GM10266 (cell line): ENCODE results near the gene MUC2.

Source experiments
- DNase-seq: peaks from one replicate; pipeline ENCODE4 v3.0.0; 2012; ENCODE audit errors: extremely low spot score
- TF ChIP-seq, protein P1 (sequence below): IDR thresholded peaks from 2 replicates; pipeline ENCODE4 v1.5.1; 2012; ENCODE audit warnings: mild to moderate bottlenecking, low read depth; ENCODE audit not compliant: control insufficient read depth, insufficient read depth; ENCODE audit errors: missing control alignments

Gene MUC2

DNA sequence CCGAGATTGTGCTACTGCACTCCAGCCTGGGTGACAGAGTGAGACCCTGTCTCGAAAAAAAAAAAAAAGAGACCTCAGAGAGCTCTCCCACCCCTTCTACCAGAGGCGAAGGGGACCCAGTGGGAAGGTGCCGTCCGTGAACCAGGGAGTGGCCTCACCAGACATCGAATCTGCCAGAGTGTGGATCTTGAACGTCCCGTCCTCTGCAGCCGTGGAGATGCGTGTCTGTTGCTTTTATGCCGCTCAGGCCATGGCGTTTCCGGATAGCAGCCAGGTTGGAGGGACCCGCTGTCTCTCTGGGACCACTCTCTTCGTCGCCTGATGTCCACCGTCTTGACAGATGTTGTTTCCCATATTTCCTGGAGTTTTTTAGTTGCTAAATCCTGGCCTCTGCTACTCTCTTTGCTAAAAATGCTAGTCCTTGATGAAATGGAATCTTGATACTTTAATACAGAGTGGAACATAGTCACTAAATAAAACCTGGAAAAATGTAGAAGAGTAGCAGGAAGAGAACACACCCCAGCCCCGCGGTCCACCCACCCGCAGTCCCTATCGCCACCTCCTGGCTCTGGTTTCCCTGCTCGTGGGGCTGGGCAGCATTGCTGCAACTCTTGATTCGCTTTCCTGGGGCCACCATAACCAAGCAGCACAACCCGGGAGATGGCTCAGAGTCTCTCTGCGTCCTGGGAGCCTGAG, 26.2 kb upstream of the MUC2 start:
- no peak for DNase-seq

DNA sequence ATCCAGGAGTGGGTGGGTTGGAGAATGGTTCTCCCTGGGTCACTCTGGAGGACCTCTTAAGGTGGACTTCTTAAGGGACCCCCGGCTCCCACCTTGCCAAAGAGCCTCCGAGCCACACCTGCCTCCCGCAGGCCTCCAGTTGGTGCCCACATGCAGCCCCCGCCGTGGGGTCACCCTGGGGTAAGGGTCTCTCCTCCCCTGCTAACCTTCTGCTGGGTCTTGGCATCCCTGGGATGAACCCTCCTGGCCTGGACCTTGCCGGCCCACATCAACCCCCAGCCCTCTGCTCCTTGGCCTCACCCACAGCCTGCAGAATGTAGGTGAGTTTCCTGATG, 25.6 kb upstream of the MUC2 start:
- TF ChIP-seq, protein P1, sequence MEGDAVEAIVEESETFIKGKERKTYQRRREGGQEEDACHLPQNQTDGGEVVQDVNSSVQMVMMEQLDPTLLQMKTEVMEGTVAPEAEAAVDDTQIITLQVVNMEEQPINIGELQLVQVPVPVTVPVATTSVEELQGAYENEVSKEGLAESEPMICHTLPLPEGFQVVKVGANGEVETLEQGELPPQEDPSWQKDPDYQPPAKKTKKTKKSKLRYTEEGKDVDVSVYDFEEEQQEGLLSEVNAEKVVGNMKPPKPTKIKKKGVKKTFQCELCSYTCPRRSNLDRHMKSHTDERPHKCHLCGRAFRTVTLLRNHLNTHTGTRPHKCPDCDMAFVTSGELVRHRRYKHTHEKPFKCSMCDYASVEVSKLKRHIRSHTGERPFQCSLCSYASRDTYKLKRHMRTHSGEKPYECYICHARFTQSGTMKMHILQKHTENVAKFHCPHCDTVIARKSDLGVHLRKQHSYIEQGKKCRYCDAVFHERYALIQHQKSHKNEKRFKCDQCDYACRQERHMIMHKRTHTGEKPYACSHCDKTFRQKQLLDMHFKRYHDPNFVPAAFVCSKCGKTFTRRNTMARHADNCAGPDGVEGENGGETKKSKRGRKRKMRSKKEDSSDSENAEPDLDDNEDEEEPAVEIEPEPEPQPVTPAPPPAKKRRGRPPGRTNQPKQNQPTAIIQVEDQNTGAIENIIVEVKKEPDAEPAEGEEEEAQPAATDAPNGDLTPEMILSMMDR, result no peak

More for the DNA sequence above, 26.2 kb upstream of the MUC2 start:
- TF ChIP-seq, protein P1, result no peak

DNA sequence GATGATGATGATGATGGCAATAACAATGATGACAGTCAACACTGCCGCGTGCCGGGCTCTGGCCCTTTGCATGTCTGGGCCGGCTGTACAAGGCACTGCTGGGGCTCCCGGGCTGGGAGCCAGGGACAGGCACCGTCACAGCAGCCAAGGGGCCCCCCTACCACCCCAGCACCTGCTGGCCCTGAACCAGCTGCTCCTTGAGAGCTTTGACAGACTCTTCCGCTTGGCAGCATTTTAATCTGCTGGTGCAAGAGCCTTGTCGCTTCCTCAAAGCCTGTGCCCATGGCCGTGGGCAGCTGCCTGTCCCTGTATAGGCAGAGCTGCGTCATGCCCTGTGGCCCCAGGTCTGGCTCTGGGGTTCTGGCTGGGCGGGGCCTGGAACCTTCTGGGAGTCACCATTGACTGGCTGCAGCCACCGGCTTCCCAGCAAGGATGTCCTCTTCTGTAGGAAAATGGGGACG, 25.2 kb upstream of the MUC2 start:
- TF ChIP-seq, protein P1, result no peak
- DNase-seq, result no peak

More for the DNA sequence above, 25.6 kb upstream of the MUC2 start:
- DNase-seq, result no peak

DNA sequence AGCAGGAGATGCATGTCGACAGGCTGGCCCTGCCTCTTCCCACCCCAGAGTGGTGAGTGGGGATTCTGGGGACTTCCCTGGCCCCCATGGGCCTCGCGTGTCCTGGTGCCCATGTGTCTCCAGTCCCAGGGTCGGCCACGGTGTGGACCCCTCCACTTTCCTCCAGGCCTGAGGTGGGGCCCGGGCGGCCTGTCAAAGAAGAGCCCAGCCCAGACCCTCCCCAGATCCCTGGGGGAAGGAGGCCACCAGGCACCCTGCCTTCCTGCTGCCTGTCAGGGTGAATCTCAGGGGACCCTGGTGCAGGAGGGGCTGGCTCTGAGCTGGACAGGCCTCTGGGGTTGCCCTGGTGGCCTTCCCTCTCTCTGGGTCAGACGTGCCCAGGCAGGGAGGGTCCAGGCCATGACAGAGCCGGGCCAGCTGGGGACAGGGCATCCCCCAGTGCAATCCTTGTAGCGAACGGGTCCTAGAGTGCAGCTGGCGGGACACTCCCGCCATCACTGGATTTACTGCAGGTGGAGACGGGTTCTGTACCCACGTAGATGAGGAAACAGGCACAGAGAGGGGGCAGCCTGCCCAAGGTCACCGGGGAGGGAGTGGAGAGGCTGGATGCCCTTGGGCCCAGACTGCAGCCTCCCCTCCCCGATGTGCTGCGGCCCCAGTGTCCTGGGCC, 24.6 kb upstream of the MUC2 start:
- DNase-seq, result no peak
- TF ChIP-seq, protein P1, result no peak

DNA sequence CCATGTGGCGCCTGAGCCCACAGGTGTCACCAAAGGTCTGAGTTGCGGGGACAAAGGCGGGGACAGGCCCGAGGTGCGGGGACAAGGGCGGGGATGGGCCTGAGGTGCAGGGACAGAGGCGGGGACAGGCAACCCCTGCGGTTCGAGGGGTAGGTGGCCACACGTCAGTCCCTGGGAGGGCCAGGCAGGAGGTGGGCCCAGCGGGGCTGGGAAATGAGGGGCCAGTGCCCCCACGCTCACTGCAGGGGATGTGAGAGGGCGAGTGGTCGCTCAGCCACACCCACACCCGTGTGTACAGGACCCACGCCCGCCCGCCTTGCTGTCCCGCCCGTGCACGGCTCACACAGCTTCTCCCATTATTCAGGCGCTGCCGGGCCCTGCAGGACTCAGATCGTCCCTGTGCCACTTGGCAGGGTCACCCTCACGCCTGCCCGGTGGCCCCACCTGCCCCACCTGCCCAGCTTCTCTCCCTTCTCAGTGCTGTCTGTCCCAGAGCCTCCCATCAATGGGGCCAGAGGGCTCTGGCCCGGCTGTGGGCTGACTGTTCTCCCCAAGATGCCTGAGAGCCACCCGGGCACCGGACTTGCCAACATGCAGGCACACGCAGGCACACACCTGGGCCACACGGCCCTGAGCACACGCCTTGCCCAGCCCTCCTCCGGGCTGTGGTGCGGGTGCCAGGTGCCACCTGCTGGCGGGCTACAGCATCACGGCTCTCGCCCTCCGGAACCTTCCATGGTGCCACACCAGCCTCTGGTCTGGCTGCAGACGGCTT, 23.9 kb upstream of the MUC2 start:
- DNase-seq, result peak; percentile 93
- TF ChIP-seq, protein P1, result peak; percentile 95

DNA sequence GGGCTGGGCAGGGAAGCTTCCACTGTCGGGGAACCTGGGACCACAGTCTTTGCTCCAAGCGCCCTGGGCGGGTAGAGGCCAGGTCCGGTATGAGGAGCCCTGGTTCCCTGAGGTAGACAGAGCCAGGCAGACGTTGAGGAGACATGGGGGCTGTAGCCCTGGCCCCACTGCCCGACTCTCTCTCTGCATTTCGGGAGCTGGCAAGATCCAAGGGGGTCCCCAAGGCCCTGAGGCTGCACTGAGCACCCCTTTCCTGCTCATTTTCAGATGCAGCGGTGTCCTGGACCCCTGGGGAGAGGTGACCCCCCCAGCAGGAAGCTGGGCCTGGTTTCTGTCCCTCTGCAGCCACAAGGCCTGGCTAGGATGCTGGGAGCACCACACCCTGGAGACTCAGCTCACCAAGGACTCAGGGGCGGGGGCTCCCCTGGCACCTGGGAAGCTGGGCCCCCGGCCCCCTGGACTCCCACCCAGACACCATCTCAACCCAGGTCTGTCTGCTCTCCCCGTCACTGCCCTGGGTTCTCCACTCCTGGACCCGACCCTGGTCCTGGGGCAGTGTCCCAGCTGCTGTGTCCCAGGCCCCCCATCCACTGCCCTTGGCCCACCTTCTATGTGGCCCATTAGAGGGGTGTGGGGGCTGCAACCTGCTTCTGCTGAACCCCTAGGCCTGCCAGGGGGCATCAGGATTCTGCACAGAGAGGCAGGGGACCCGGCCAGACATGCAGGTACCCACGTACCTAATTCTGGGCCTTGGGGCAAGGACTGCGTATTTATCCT, 23.1 kb upstream of the MUC2 start:
- TF ChIP-seq, protein P1, result no peak
- no peak for DNase-seq
